Mesenchymal stem cell (in vitro differentiated cells and primary cell): ENCODE data around the gene FRG1. TPM values are rescaled to one million over a fixed set of nuclear protein-coding genes. Genes with fewer than 3 reads are reported as not detected.
"Not testable (repeated sequence)": the region's sequence is repeated elsewhere in the genome, so short reads cannot be mapped to it uniquely, and the experiment has no call there.

Source experiments
- DNase-seq: peaks from one replicate; pipeline ENCODE4 v3.0.0-alpha.2; 2013
- H2AFZ ChIP-seq: one replicate; pipeline ENCODE4 v1.6.1; 2013; ENCODE audit warnings: low read depth, mild to moderate bottlenecking, control low read depth, inconsistent platforms, low read length, moderate library complexity
- H2AK5ac ChIP-seq: 2 replicates; pipeline ENCODE4 v1.6.1; 2013; ENCODE audit warnings: low read length, moderate library complexity, mild to moderate bottlenecking, inconsistent platforms; ENCODE audit not compliant: severe bottlenecking
- H2BK120ac ChIP-seq: one replicate; pipeline ENCODE4 v1.6.1; 2013; ENCODE audit warnings: low read depth, mild to moderate bottlenecking, inconsistent platforms, low read length, moderate library complexity
- H2BK12ac ChIP-seq, 2 experiments: one replicate each; pipeline ENCODE4 v1.6.1; 2013; ENCODE audit warnings: inconsistent platforms in 2 of 2, low read length in 2 of 2, mild to moderate bottlenecking in 2 of 2, moderate library complexity in 2 of 2, control low read depth in 1 of 2
- H2BK15ac ChIP-seq: one replicate; pipeline ENCODE4 v1.6.1; 2013; ENCODE audit warnings: mild to moderate bottlenecking, low read depth, inconsistent platforms; ENCODE audit not compliant: poor library complexity, severe bottlenecking
- H2BK5ac ChIP-seq: 2 replicates; pipeline ENCODE4 v1.6.1; 2013; ENCODE audit warnings: low read depth, mild to moderate bottlenecking, low read length, control low read depth, inconsistent platforms; ENCODE audit not compliant: poor library complexity, severe bottlenecking
- H3K14ac ChIP-seq, 2 experiments: one replicate each; pipeline ENCODE4 v1.6.1; 2013; ENCODE audit warnings: inconsistent platforms in 2 of 2, low read length in 2 of 2, control low read depth in 1 of 2, mild to moderate bottlenecking in 1 of 2, moderate library complexity in 1 of 2
- H3K18ac ChIP-seq, 2 experiments: one replicate each; pipeline ENCODE4 v1.6.1; 2013; ENCODE audit warnings: inconsistent platforms in 2 of 2, low read length in 2 of 2, control low read depth in 1 of 2, low read depth in 1 of 2, mild to moderate bottlenecking in 1 of 2
- H3K23ac ChIP-seq, 2 experiments: one replicate each; pipeline ENCODE4 v1.6.1; 2013; ENCODE audit warnings: inconsistent platforms in 2 of 2, low read length in 2 of 2, mild to moderate bottlenecking in 2 of 2, moderate library complexity in 2 of 2, control low read depth in 1 of 2
- H3K27ac ChIP-seq: 2 replicates; pipeline ENCODE4 v1.5.1; 2013; ENCODE audit warnings: mild to moderate bottlenecking, moderate library complexity, low read length, control low read depth, inconsistent platforms; ENCODE audit not compliant: poor library complexity, severe bottlenecking
- H3K27me3 ChIP-seq, 2 experiments: 2 replicates each; pipeline versions ENCODE4 v1.6.1 to v1.7.0; 2013; ENCODE audit warnings: low read length in 2 of 2, mild to moderate bottlenecking in 2 of 2, moderate library complexity in 2 of 2, control low read depth in 1 of 2, inconsistent platforms in 1 of 2; ENCODE audit not compliant: control insufficient read depth in 1 of 2, insufficient read depth in 1 of 2
- H3K36me3 ChIP-seq, 2 experiments: 2 replicates each; pipeline versions ENCODE4 v1.6.1 to v1.7.0; 2013; ENCODE audit warnings: low read length in 2 of 2, control low read depth in 1 of 2, inconsistent platforms in 1 of 2, low read depth in 1 of 2, mild to moderate bottlenecking in 1 of 2; ENCODE audit not compliant: insufficient read depth in 2 of 2, control insufficient read depth in 1 of 2
- H3K4ac ChIP-seq, 2 experiments: one replicate each; pipeline ENCODE4 v1.6.1; 2013; ENCODE audit warnings: inconsistent platforms in 2 of 2, low read length in 2 of 2, mild to moderate bottlenecking in 2 of 2, moderate library complexity in 2 of 2, control low read depth in 1 of 2, low read depth in 1 of 2
- H3K4me1 ChIP-seq: 2 replicates; pipeline ENCODE4 v1.6.1; 2013; ENCODE audit warnings: low read depth, low read length, control low read depth; ENCODE audit not compliant: control insufficient read depth, insufficient read depth
- H3K4me2 ChIP-seq: 2 replicates; pipeline ENCODE4 v1.6.1; 2013; ENCODE audit warnings: low read length, mild to moderate bottlenecking, inconsistent platforms; ENCODE audit not compliant: poor library complexity, severe bottlenecking
- H3K4me3 ChIP-seq, 2 experiments: 2 replicates each; pipeline versions ENCODE4 v1.5.1 to v1.7.0; 2013; ENCODE audit warnings: low read length in 2 of 2, mild to moderate bottlenecking in 2 of 2, control low read depth in 1 of 2, low read depth in 1 of 2; ENCODE audit not compliant: insufficient read depth in 1 of 2
- H3K79me1 ChIP-seq: replicated peaks from 2 replicates; pipeline ENCODE4 v1.6.1; 2013; ENCODE audit warnings: mild to moderate bottlenecking, control low read depth, low read length, inconsistent platforms; ENCODE audit not compliant: poor library complexity, severe bottlenecking
- H3K9ac ChIP-seq: 2 replicates; pipeline ENCODE4 v1.7.0; 2013; ENCODE audit warnings: mild to moderate bottlenecking, low read length, moderate library complexity
- H3K9me3 ChIP-seq: 2 replicates; pipeline ENCODE4 v1.7.0; 2013; ENCODE audit warnings: mild to moderate bottlenecking, low read length; ENCODE audit not compliant: control insufficient read depth
- H4K8ac ChIP-seq: one replicate; pipeline ENCODE4 v1.6.1; 2013; ENCODE audit warnings: inconsistent platforms, mild to moderate bottlenecking, low read length, moderate library complexity
- H4K91ac ChIP-seq: one replicate; pipeline ENCODE4 v1.6.1; 2013; ENCODE audit warnings: mild to moderate bottlenecking, low read length, inconsistent platforms
- WGBS: methylation state at CpG from one replicate; pipeline ENCODE4 v1.1.7; 2013; ENCODE audit warnings: mixed read lengths; 5-methylcytosine and 5-hydroxymethylcytosine counted together
- polyA plus RNA-seq, 2 experiments: library from polyadenylated mRNA; stranded (reverse); fragments of 200-250 nt; gene quantifications; one replicate each; pipeline ENCODE4 v1.2.3, GENCODE V29; 2013

Gene FRG1
- polyA plus RNA-seq (2013, experiment 1 of 2): 81.2 TPM
- 81.7 TPM for polyA plus RNA-seq (2013, experiment 2 of 2)

DNA sequence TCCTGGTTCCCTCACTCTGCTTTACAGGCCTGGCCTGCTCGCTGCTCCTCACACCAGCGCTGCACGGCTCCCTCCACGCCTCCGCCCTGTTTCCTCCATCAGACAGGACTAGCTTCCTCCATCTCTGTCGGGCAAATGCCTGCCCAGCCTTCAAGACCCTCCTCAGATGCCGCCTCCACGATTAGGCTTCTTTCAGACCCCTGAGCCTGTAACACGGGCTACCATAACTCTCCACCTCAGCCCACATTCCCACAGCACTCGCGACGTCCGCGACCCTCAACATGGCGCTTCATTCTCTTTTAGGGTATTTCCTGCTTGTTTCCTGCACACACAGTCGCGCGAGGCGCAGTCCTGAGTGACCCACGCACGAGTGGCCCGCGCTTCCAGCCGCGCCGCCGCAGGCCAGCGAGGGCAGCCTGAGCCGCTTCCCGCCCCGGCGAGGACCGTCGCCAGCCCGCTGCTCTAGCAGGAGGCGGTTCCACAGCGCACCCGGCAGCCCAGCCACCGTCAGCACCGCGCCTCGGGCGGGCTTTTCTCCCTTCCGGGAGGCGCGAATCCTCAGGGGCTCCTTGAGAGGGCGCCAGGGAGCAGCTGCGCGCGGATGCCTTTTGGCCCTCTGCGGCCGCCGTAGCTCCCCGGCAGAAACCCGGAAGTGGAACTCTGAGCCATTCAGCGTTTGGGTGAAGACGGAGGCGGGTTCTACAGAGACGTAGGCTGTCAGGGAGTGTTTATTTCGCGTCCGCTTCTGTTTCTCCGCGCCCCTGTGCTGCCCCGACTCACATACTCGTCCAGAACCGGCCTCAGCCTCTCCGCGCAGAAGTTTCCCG, at the start of gene FRG1:
Gene FRG1, plus strand, starts transcription at position 695 of the 827 bp plus-strand sequence. CDS start 138 bp downstream, outside the sequence.
- H2AFZ ChIP-seq: peak within 1 kb of the TSS; percentile 95
- no peak within 1 kb of the TSS for H2BK15ac ChIP-seq
- H3K4ac ChIP-seq: peak within 1 kb of the TSS; percentile 57 to 82
- peak within 1 kb of the TSS; percentile 84 for H4K91ac ChIP-seq
- peaks cover 0 to 12% of the 10 kb centered on the region in 2 experiments for H3K36me3 ChIP-seq
- H2BK5ac ChIP-seq: no peak within 1 kb of the TSS
- peak within 1 kb of the TSS; percentile 93 to 94 for H3K18ac ChIP-seq
- peak within 1 kb of the TSS; percentile 95 to 97 for H3K4me3 ChIP-seq
- H3K79me1 ChIP-seq: peaks cover 2% of the 10 kb centered on the region
- H3K27ac ChIP-seq: peak within 1 kb of the TSS; percentile 71
- no peak within 1 kb of the TSS for H2BK120ac ChIP-seq
- H2AK5ac ChIP-seq: no peak within 1 kb of the TSS
- no peak within 1 kb of the TSS for H2BK12ac ChIP-seq
- no peak within 1 kb of the TSS for H3K23ac ChIP-seq
- 12% methylated on average over 53 of the region's 70 CpGs for WGBS
- H3K4me1 ChIP-seq: peaks cover 4% of the 10 kb centered on the region
- H3K9ac ChIP-seq: peak within 1 kb of the TSS; percentile 96
- no peaks in the 10 kb centered on the region for H3K27me3 ChIP-seq
- peak; percentile 97 for DNase-seq
- peak within 1 kb of the TSS; percentile 74 for H3K4me2 ChIP-seq
- H3K9me3 ChIP-seq: no peaks in the 10 kb centered on the region
- peak within 1 kb of the TSS in 1 of 2 experiments; percentile 94 for H3K14ac ChIP-seq
- peak within 1 kb of the TSS; percentile 97 for H4K8ac ChIP-seq

DNA sequence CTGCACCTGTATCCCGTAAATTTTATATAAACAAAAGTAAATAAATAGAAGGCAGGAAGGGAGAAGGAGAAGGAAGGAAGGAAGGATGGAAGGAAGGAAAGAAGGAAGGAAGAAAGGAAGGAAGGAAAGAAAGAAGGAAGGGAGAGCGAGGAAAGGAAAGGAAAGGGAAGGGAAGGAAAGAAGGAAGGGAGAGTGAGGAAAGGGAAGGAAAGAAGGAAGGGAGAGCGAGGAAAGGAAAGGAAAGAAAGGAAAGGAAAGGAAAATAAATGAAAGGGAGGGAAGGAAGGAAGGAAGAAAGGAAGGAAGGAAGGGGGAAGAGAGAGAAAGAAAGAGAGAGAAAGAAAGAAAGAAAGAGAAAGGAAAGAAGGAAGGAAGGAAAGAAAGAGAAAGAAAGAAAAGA, 43.0 kb upstream of the FRG1 start:
- H3K36me3 ChIP-seq: no peaks in the 10 kb centered on the region
- no peak overlapping the region for H3K18ac ChIP-seq
- no peak overlapping the region for H4K8ac ChIP-seq
- H3K23ac ChIP-seq: no peak overlapping the region
- no peak overlapping the region for H2BK5ac ChIP-seq
- H3K27me3 ChIP-seq: no peaks in the 10 kb centered on the region
- H3K9ac ChIP-seq: no peak overlapping the region
- no peaks in the 10 kb centered on the region for H3K4me1 ChIP-seq
- no peak overlapping the region for H4K91ac ChIP-seq
- WGBS: 73% methylated on average over 2 of the region's 3 CpGs
- no peaks in the 10 kb centered on the region for H3K9me3 ChIP-seq
- no peak overlapping the region for H3K14ac ChIP-seq
- H3K4ac ChIP-seq: no peak overlapping the region
- no peak overlapping the region for H3K4me2 ChIP-seq
- no peak overlapping the region for H3K27ac ChIP-seq
- H2BK12ac ChIP-seq: no peak overlapping the region
- H3K79me1 ChIP-seq: no peaks in the 10 kb centered on the region
- H2AK5ac ChIP-seq: no peak overlapping the region
- H2AFZ ChIP-seq: no peak overlapping the region
- no peak overlapping the region for H2BK120ac ChIP-seq
- no peak for DNase-seq
- no peak overlapping the region for H2BK15ac ChIP-seq
- H3K4me3 ChIP-seq: no peak overlapping the region

DNA sequence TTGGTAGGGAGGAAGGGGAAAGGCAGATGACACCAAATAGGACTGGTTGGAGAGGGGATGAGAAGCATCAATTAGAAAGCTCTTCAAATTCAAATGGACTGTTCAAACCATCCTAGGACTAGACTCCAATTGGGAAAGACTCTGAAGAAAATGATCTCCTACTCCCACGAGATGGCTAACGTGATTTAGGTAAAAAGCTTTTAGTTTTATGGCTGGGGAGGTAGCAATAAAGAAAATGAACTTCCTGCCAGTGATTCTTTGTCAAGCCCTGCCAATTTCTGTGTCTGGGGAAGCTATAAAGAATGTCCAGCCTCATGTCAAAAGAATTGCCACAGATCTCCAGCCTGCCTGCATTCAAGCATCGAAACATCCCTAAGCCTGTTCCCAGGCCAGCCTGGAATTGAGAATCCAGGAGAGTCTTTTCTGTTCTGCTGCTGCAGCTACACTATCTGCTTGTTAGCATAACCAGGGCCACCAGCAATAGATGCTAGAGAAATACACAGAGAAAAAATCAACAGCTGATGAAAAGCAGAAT, 41.1 kb upstream of the FRG1 start:
- H2AK5ac ChIP-seq, H4K8ac ChIP-seq, DNase-seq, H3K9ac ChIP-seq, H3K23ac ChIP-seq, H3K79me1 ChIP-seq, H4K91ac ChIP-seq, H3K9me3 ChIP-seq, H2BK12ac ChIP-seq, H3K4ac ChIP-seq, H3K27ac ChIP-seq, H3K14ac ChIP-seq, H2BK120ac ChIP-seq, H3K18ac ChIP-seq, H2BK5ac ChIP-seq, H2AFZ ChIP-seq, H3K4me3 ChIP-seq, H3K27me3 ChIP-seq, H3K36me3 ChIP-seq, H3K4me1 ChIP-seq, H3K4me2 ChIP-seq, H2BK15ac ChIP-seq: not testable (repeated sequence)
- WGBS: 7% methylated on average over 3 of the region's 3 CpGs

DNA sequence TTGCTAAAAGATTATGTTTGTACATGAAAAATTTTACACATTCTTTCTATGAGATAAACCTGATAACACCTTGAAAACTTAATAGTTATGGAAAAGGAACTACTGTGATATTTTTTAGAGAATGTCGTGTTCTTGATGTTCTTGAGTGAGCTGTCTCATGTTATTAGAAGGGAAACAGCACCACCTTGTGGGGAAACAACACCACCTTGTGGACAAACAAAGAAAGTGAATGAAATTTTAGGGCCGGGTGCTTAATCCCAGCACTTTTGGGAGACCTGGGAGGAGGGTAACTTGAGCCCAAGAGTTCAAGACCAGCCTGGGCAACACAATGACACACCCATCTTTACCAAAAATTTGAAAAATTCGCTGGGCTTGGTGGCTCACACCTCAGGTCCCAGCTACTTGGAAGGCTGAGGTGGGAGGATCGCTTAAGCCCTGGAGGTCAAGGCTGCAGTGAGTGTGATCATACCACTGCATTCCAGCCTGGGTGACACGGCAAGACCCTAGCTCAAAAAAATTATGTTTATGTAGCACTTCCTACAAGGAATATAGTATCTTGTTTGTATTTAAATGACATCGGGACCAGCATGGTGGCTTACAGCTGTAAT, 36.1 kb upstream of the FRG1 start:
- H2BK12ac ChIP-seq, H4K91ac ChIP-seq, H2AK5ac ChIP-seq, H3K4me1 ChIP-seq, H2BK15ac ChIP-seq, H3K9ac ChIP-seq, H2BK5ac ChIP-seq, H3K4me2 ChIP-seq, H3K14ac ChIP-seq, H2AFZ ChIP-seq, H3K27me3 ChIP-seq, H2BK120ac ChIP-seq, H3K9me3 ChIP-seq, H4K8ac ChIP-seq, H3K79me1 ChIP-seq, H3K18ac ChIP-seq, H3K4ac ChIP-seq, H3K36me3 ChIP-seq, H3K4me3 ChIP-seq, H3K23ac ChIP-seq, H3K27ac ChIP-seq: not testable (repeated sequence)
- peak; percentile 75 for DNase-seq
- 49% methylated on average over 6 of the region's 6 CpGs for WGBS
